Measurements from ENCODE around the gene PLB1. TPM values are rescaled to one million over a fixed set of nuclear protein-coding genes. Genes with fewer than 3 reads are reported as not detected.

Gene PLB1
- total RNA-seq, 2 donors from 2014 or later: 1.0 to 12.9 TPM

GRCh38 chr2:28639836-28640235, 144.0 kb downstream of the PLB1 start:
- Histone ChIP-seq H3K36me3 (replicated peaks in 1 of 2; ENCODE audit: insufficient read depth in 1 of 2, low read depth in 2 of 2) (no peaks in the 10 kb centered on the region), H3K9me3 (no peaks in the 10 kb centered on the region), H3K27me3 (no peaks in the 10 kb centered on the region), H3K4me3 (no peak overlapping the region), H3K27ac (peak overlapping the region in 2 of 4 donors; percentile 39 to 56), H3K4me1 (peaks cover 22% of the 10 kb centered on the region)
- intact Hi-C loops (cut with DNase I): no loop called here
- TF ChIP-seq POLR2A (IDR thresholded peaks at IDR 0.05) (no peak), CTCF (IDR thresholded peaks at IDR 0.05) (no peak)
- WGBS, 2 donors: 24 to 34% methylated on average over 4 of the region's 4 CpGs
- peak; percentile 48 for ATAC-seq
- DNase-seq: peak; percentile 35 to 69 (median 62)

- H3K9me3 ChIP-seq: no peaks in the 10 kb centered on the region
- H3K4me1 ChIP-seq: peaks cover 19% of the 10 kb centered on the region
- no peak for DNase-seq
- intact Hi-C loops (cut with DNase I): no loop called here
- H3K27me3 ChIP-seq: no peaks in the 10 kb centered on the region
- WGBS, 2 donors: 84 to 91% methylated on average over 13 of the region's 14 CpGs
- H3K4me3 ChIP-seq: no peak overlapping the region
- H3K27ac ChIP-seq: peak overlapping the region in 2 of 4 donors; percentile 39 to 56
- H3K36me3 ChIP-seq (replicated peaks in 1 of 2; ENCODE audit: insufficient read depth in 1 of 2, low read depth in 2 of 2): no peaks in the 10 kb centered on the region
- ATAC-seq: no peak
- TF ChIP-seq CTCF (IDR thresholded peaks at IDR 0.05) (no peak), POLR2A (IDR thresholded peaks at IDR 0.05) (no peak)
Measured at GRCh38 chr2:28640260-28640907, 144.5 kb downstream of the PLB1 start.

GRCh38 chr2:28640908-28641300, 145.0 kb downstream of the PLB1 start:
- Histone ChIP-seq H3K4me1 (peaks cover 14% of the 10 kb centered on the region), H3K27me3 (no peaks in the 10 kb centered on the region), H3K36me3 (replicated peaks in 1 of 2; ENCODE audit: insufficient read depth in 1 of 2, low read depth in 2 of 2) (no peaks in the 10 kb centered on the region), H3K9me3 (no peaks in the 10 kb centered on the region), H3K4me3 (no peak overlapping the region), H3K27ac (no peak overlapping the region)
- no peak for ATAC-seq
- no peak for TF ChIP-seq CTCF (IDR thresholded peaks at IDR 0.05)
- no peak for TF ChIP-seq POLR2A (IDR thresholded peaks at IDR 0.05)
- intact Hi-C loops (cut with DNase I): no loop called here
- no peak for DNase-seq
- WGBS, 2 donors: 86 to 91% methylated on average over 6 to 9 of the region's 13 CpGs

DNA sequence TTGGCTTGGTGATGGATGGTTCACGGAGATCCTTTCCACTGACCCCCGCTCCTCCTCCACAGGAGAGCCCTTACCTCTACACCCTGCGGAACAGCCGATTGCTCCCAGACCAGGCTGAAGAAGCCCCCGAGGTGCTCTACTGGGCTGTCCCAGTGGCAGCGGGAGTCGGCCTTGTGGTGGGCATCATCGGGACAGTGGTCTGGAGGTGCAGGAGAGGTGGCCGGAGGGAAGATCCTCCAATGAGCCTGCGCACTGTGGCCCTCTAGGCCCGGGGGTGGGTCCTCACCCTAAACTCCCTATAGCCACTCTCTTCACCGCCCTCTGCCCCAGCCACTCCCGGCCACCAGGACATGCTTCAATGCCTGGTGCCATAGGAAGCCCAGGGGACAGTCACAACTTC, 146.9 kb downstream of the PLB1 start:
- peak overlapping the region in 3 of 4 donors; percentile 61 to 81 (median 73) for H3K27ac ChIP-seq
- DNase-seq: no peak
- no peak for ATAC-seq

More for the DNA sequence above, 146.9 kb downstream of the PLB1 start:
- no peak overlapping the region for H3K4me3 ChIP-seq
- H3K36me3 ChIP-seq (replicated peaks in 1 of 2; ENCODE audit: insufficient read depth in 1 of 2, low read depth in 2 of 2): no peaks in the 10 kb centered on the region
- no peaks in the 10 kb centered on the region for H3K9me3 ChIP-seq
- TF ChIP-seq CTCF (IDR thresholded peaks at IDR 0.05) (no peak), POLR2A (IDR thresholded peaks at IDR 0.05) (no peak)
- no peaks in the 10 kb centered on the region for H3K27me3 ChIP-seq
- intact Hi-C loops (cut with DNase I): no loop called here
- peaks cover 11% of the 10 kb centered on the region for H3K4me1 ChIP-seq
- WGBS, 2 donors: 90 to 95% methylated on average over 13 of the region's 13 CpGs
